Hippocampal formation (tissue), 2 donors: Measurements from ENCODE around the gene ZSWIM1.
A peak's percentile ranks its signal among the peaks of the same experiment; 100 is the strongest.

Experiments
- DNase-seq, 2 donors: peaks; one replicate each; lab custom pipeline; 2025; lab: John Stamatoyannopoulos, UW

The ZSWIM1 gene

GRCh38 chr20:45909336-45909808, 28.3 kb downstream of the ZSWIM1 start:
- no peak for DNase-seq

- no peak for DNase-seq
Observed at GRCh38 chr20:45909817-45910669, 29.0 kb downstream of the ZSWIM1 start.

- peak; percentile 51 to 76 for DNase-seq
Observed at GRCh38 chr20:45910670-45911485, 29.9 kb downstream of the ZSWIM1 start.

GRCh38 chr20:45911486-45912343, 30.7 kb downstream of the ZSWIM1 start, which contains the start of gene PLTP:
Gene PLTP, minus strand, starts transcription at chr20:45912155. Its CDS starts 703 bp downstream, at chr20:45911452.
- peak in 1 of 2 donors; percentile 60 for DNase-seq

- DNase-seq: no peak
Observed at GRCh38 chr20:45912344-45912682, 31.3 kb downstream of the ZSWIM1 start.

GRCh38 chr20:45913116-45913515, 32.1 kb downstream of the ZSWIM1 start:
- DNase-seq: no peak

- DNase-seq: peak in 1 of 2 donors; percentile 7
Observed at GRCh38 chr20:45917790-45918141, 36.7 kb downstream of the ZSWIM1 start.

GRCh38 chr20:45918182-45918737, 37.2 kb downstream of the ZSWIM1 start:
- DNase-seq: no peak

- no peak for DNase-seq
Observed at GRCh38 chr20:45918779-45919537, 37.9 kb downstream of the ZSWIM1 start.

GRCh38 chr20:45919542-45920399, 38.7 kb downstream of the ZSWIM1 start:
- no peak for DNase-seq

GRCh38 chr20:45920462-45921336, 39.7 kb downstream of the ZSWIM1 start:
- no peak for DNase-seq

GRCh38 chr20:45921337-45922189, 40.5 kb downstream of the ZSWIM1 start:
- no peak for DNase-seq

GRCh38 chr20:45924391-45925261, 43.6 kb downstream of the ZSWIM1 start:
- peak in 1 of 2 donors; percentile 12 for DNase-seq

- DNase-seq: no peak
Observed at GRCh38 chr20:45925821-45926506, 44.9 kb downstream of the ZSWIM1 start.

- no peak for DNase-seq
Observed at GRCh38 chr20:45926731-45927070, 45.7 kb downstream of the ZSWIM1 start.
